ENCODE data around the gene MROH2A.
"Not testable (repeated sequence)": the region's sequence is repeated elsewhere in the genome, so short reads cannot be mapped to it uniquely, and the experiment has no call there.

MROH2A gene

GRCh38 chr2:233746475-233747282, 31.5 kb upstream of the MROH2A start:
- CTCF ChIA-PET: interaction anchor here (0.6 kb wide), 1 partner anchor 265 kb away, joined by 5 read pairs; no protein-coding TSS in a partner anchor
- TF ChIP-seq, protein P1, sequence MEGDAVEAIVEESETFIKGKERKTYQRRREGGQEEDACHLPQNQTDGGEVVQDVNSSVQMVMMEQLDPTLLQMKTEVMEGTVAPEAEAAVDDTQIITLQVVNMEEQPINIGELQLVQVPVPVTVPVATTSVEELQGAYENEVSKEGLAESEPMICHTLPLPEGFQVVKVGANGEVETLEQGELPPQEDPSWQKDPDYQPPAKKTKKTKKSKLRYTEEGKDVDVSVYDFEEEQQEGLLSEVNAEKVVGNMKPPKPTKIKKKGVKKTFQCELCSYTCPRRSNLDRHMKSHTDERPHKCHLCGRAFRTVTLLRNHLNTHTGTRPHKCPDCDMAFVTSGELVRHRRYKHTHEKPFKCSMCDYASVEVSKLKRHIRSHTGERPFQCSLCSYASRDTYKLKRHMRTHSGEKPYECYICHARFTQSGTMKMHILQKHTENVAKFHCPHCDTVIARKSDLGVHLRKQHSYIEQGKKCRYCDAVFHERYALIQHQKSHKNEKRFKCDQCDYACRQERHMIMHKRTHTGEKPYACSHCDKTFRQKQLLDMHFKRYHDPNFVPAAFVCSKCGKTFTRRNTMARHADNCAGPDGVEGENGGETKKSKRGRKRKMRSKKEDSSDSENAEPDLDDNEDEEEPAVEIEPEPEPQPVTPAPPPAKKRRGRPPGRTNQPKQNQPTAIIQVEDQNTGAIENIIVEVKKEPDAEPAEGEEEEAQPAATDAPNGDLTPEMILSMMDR (conservative IDR thresholded peaks at IDR 0.05; ENCODE audit: low read depth): no peak
- DNase-seq (ENCODE audit: low spot score): no peak
- POLR2A ChIA-PET (ENCODE audit: low non-redundant PET): no interaction called here
- H3K27ac ChIP-seq: no peak overlapping the region

- ChIA-PET CTCF (no interaction called here), POLR2A (ENCODE audit: low non-redundant PET) (no interaction called here)
- H3K27ac ChIP-seq: no peak overlapping the region
- TF ChIP-seq, protein P1 (conservative IDR thresholded peaks at IDR 0.05; ENCODE audit: low read depth): no peak
- DNase-seq (ENCODE audit: low spot score): no peak
Observed at GRCh38 chr2:233747283-233747544, 30.9 kb upstream of the MROH2A start.

GRCh38 chr2:233750689-233751088, 27.4 kb upstream of the MROH2A start:
- H3K27ac ChIP-seq; CTCF ChIA-PET; DNase-seq (ENCODE audit: low spot score); POLR2A ChIA-PET (ENCODE audit: low non-redundant PET): not testable (repeated sequence)

DNA sequence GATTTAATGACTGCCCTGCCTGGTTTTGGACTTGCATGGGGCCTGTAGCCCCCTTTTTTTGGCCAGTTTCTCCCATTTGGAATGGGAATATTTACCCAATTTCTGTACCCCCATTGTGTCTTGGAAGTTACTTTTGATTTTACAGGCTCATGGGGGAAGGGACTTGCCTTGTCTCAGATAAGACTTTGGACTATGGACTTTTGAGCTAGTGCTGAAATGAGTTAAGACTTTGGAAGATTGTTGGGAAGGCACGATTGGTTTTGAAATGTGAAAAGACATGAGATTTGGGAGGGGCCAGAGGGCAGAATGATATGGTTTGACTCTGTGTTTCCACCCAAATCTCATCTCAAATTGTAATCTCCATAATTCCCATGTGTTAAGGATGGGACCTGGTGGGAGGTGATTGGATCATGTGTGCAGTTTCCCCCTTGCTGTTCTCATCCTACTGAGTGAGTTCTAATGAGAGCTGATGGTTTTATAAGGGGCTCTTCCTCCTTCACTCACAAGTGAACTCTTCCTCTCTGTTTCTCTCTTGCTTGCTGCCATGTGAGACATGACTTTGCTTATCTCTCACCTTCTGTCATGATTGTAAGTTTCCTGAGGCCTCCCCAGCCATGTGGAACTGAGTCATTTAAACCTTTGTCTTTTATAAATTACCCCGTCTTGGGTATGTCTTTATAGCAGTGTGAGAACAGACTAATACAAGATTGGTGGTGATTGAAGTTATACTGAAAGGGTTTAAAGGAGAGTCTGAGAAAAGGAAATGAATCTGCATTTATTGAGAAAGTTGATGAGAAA, 26.7 kb upstream of the MROH2A start:
- H3K27ac ChIP-seq; POLR2A ChIA-PET (ENCODE audit: low non-redundant PET); CTCF ChIA-PET; DNase-seq (ENCODE audit: low spot score): not testable (repeated sequence)

DNA sequence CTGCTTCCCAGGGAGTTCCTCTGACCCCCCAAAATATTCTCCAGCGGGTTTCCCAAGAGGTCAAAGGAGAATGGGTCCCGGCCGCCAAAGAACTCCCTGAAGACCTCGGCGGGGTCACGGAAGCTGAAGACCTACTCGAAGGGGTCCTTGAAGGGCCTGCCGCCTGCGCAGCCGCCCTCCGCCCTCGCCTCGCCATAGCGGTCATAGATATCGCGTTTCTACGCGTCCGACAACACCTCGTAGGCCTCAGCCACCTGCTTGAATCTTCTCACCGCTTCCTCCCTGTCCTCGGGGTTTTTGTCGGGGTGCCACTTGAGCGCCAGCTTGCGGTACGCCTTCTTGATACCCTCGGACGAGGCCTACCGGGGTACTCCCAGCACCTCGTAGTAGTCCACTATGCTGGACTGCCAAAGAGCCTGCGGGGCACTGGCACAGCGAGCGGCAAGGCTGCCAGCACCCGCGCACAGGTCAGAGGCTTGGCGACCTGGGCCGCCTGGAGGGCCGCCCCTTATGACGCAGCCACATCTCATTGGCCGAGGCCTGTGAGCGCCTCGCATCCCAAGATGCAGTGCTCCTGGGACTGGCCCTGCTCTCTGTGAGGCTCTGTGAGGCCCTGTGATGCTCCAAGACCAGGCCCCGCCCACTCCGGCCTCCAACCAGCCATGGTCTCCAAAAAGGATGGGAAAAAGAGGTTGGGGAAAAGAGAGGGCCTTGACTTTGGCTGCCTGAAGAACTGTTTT, 23.1 kb upstream of the MROH2A start:
- TF ChIP-seq, protein P1 (conservative IDR thresholded peaks at IDR 0.05; ENCODE audit: low read depth): no peak
- H3K27ac ChIP-seq: no peak overlapping the region
- ChIA-PET CTCF (no interaction called here), POLR2A (ENCODE audit: low non-redundant PET) (no interaction called here)
- DNase-seq (ENCODE audit: low spot score): no peak

GRCh38 chr2:233756429-233757081, 21.6 kb upstream of the MROH2A start:
- ChIA-PET POLR2A (ENCODE audit: low non-redundant PET) (no interaction called here), CTCF (no interaction called here)
- H3K27ac ChIP-seq: no peak overlapping the region
- TF ChIP-seq, protein P1 (conservative IDR thresholded peaks at IDR 0.05; ENCODE audit: low read depth): no peak
- DNase-seq (ENCODE audit: low spot score): no peak

DNA sequence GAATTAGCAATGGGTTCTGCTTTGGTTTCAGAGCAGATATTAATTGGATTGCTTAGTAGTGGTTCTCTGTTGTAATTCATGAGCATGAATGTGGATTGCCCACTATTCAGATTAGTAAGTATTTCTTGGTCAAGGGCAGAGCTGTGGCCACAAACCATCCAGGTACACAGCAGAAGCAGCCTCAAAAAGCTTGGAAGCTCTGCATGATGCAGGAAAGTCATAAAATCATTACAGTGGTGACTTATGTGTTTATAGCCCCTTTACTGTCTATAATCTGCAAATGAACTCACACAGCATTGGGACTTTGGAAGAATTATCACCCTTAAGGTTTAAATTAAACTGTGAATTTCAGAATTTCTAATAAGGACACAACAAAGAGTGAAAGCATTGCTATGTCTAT, 20.0 kb upstream of the MROH2A start:
- POLR2A ChIA-PET (ENCODE audit: low non-redundant PET): no interaction called here
- CTCF ChIA-PET: interaction anchor here (0.7 kb wide), 1 partner anchor 292 kb away, joined by 3 read pairs; no protein-coding TSS in a partner anchor
- TF ChIP-seq, protein P1 (conservative IDR thresholded peaks at IDR 0.05; ENCODE audit: low read depth): no peak
- H3K27ac ChIP-seq: no peak overlapping the region
- no peak for DNase-seq (ENCODE audit: low spot score)

Data from RWPE1 (cell line).